Spleen (tissue), 11 donors: ENCODE data around the gene ANKFN1. TPM values are rescaled to one million over a fixed set of nuclear protein-coding genes. Genes with fewer than 3 reads are reported as not detected.

Experiments
- DNase-seq: peaks from one replicate; pipeline ENCODE4 v3.0.0-alpha.2; 2020
- H3K27ac ChIP-seq, 8 donors: fragments of 200-600 bp; sonication (generic) in 7 of 8; 1 replicate in 4 of 8; 2 replicates in 4 of 8; pipeline versions ENCODE4 v1.5.0 to v1.8.0; 2016 to 2021; ENCODE audit warnings: inconsistent platforms in 4 of 8, mild to moderate bottlenecking in 4 of 8, moderate library complexity in 1 of 8
- H3K27me3 ChIP-seq, 7 donors: fragments of 200-600 bp; sonication (generic) in 6 of 7; replicated peaks in 1 of 7; 1 replicate in 4 of 7; 2 replicates in 3 of 7; pipeline versions ENCODE4 v1.5.0 to v1.8.0; 2016 to 2021; ENCODE audit warnings: inconsistent platforms in 3 of 7, mild to moderate bottlenecking in 1 of 7
- H3K36me3 ChIP-seq, 6 donors: fragments of 200-600 bp; sonication (generic) in 5 of 6; 1 replicate in 4 of 6; 2 replicates in 2 of 6; pipeline versions ENCODE4 v1.5.0 to v1.8.0; 2016 to 2021; ENCODE audit warnings: inconsistent platforms in 2 of 6
- H3K4me1 ChIP-seq, 6 donors: fragments of 200-600 bp; sonication (generic) in 5 of 6; 1 replicate in 3 of 6; 2 replicates in 3 of 6; pipeline versions ENCODE4 v1.5.0 to v1.8.0; 2016 to 2021; ENCODE audit warnings: inconsistent platforms in 3 of 6
- H3K4me3 ChIP-seq, 8 donors: fragments of 200-600 bp; sonication (generic) in 7 of 8; 1 replicate in 4 of 8; 2 replicates in 4 of 8; pipeline versions ENCODE4 v1.5.0 to v1.8.0; 2016 to 2021; ENCODE audit warnings: inconsistent platforms in 4 of 8, mild to moderate bottlenecking in 4 of 8, moderate library complexity in 2 of 8
- H3K9me3 ChIP-seq, 8 donors: fragments of 200-600 bp; sonication (generic) in 7 of 8; 1 replicate in 4 of 8; 2 replicates in 4 of 8; pipeline versions ENCODE4 v1.5.0 to v1.8.0; 2016 to 2021; ENCODE audit warnings: inconsistent platforms in 4 of 8
- POLR2A ChIP-seq, 3 donors: fragments of 450-650 bp; IDR thresholded peaks; one replicate each; pipeline ENCODE4 v1.5.1; 2017; ENCODE audit warnings: antibody characterized with exemption in 3 of 3, mild to moderate bottlenecking in 1 of 3
- POLR2AphosphoS5 ChIP-seq, 3 donors: sonication (generic); formaldehyde crosslinking; IDR thresholded peaks; one replicate each; pipeline ENCODE4 v1.5.1; 2017; ENCODE audit warnings: antibody characterized with exemption in 3 of 3
- WGBS, 5 donors: extraction: QIAGEN DNeasy Blood & Tissue Kit in 3 of 5; methylation state at CpG; one replicate each; pipeline versions ENCODE4 v1.1.5 to v1.1.7; 2013 to 2018; 5-methylcytosine and 5-hydroxymethylcytosine counted together
- intact Hi-C: fragments of 100-400 bp; cut with DNase I; formaldehyde crosslinking; loops from one replicate; pipeline ENCODE4 v1.15.0; 2023; ENCODE audit warnings: low total_unique reads
- polyA plus RNA-seq, 3 donors: library from polyadenylated mRNA; stranded (reverse); fragments of 200-250 nt; gene quantifications; one replicate each; pipeline ENCODE4 v1.2.1, GENCODE V29; 2013
- total RNA-seq, 7 donors: library from RNA; depleted of rRNA in 3 of 7; stranded (reverse); fragments of >200 nt in 3 of 7; fragmentation: NEBNext Ultra II Directional in 4 of 7; extraction: Animal tissue kit (Norgen Biotek cat#: 25700) in 4 of 7; gene quantifications; one replicate each; pipeline versions ENCODE4 v1.1.0 to v1.2.1, GENCODE V29; 2016 to 2021
- TF ChIP-seq, protein P1 (sequence below), 11 experiments: fragments of 200-600 bp in 7 of 11; fragments of 450-650 bp in 4 of 11; sonication (generic) in 4 of 11; IDR thresholded peaks in 8 of 11; conservative IDR thresholded peaks in 3 of 11; 1 replicate in 7 of 11; 2 replicates in 4 of 11; pipeline versions ENCODE4 v1.4.0 to v1.8.0; 2016 to 2021; ENCODE audit warnings: antibody characterized with exemption in 11 of 11, inconsistent platforms in 4 of 11, mild to moderate bottlenecking in 1 of 11
- donor health status: healthy with polysubstance abuse.
- donor health status: DM: no; HTN: no; CAD: no; lungs with moderate emphysema.
- donor health status: DM: no; HTN: no; CAD: no.
- donor health status: Bipolar disorder and iron deficiency.
- donor health status: healthy.
- donor health status: DM: no; HTN: no; CAD: no.
- donor health status: DM: yes; HTN: yes; CAD: no.

Gene ANKFN1
- total and polyA plus RNA-seq, 10 donors = 0.19 to 0.58 TPM; not detected in 8

DNA sequence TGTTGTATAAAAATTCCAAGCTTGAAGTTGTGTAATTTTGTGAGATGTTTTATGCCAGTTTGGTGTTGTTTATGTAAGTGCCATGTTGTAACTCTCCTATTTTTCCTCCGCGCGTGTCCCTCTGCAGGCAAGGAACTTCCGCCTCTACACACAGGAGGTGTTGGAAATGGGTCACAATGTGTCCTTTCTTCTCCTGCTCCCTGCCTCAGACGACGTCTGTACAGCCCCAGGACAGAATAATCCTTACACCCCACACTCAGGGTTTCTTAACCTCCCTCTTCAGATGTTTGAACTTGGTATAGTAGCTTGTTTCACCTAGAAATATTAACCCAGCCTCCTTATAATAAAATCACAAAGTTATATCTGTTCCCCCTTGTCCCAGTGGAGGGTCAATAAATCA lies 329.0 kb downstream of the ANKFN1 start:
- H3K36me3 ChIP-seq = no peaks in the 10 kb centered on the region
- DNase-seq = no peak
- no peak overlapping the region for H3K27ac ChIP-seq
- no peak for TF ChIP-seq POLR2AphosphoS5 (IDR thresholded peaks at IDR 0.05)
- TF ChIP-seq, protein P1, sequence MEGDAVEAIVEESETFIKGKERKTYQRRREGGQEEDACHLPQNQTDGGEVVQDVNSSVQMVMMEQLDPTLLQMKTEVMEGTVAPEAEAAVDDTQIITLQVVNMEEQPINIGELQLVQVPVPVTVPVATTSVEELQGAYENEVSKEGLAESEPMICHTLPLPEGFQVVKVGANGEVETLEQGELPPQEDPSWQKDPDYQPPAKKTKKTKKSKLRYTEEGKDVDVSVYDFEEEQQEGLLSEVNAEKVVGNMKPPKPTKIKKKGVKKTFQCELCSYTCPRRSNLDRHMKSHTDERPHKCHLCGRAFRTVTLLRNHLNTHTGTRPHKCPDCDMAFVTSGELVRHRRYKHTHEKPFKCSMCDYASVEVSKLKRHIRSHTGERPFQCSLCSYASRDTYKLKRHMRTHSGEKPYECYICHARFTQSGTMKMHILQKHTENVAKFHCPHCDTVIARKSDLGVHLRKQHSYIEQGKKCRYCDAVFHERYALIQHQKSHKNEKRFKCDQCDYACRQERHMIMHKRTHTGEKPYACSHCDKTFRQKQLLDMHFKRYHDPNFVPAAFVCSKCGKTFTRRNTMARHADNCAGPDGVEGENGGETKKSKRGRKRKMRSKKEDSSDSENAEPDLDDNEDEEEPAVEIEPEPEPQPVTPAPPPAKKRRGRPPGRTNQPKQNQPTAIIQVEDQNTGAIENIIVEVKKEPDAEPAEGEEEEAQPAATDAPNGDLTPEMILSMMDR (IDR thresholded peaks at IDR 0.05 in 8 of 11, conservative IDR thresholded peaks at IDR 0.05 in 3 of 11) = no peak
- TF ChIP-seq POLR2A (IDR thresholded peaks at IDR 0.05) = no peak
- no peak overlapping the region for H3K4me3 ChIP-seq
- peaks cover 0 to 4% (median 0%) of the 10 kb centered on the region in 7 donors for H3K27me3 ChIP-seq
- intact Hi-C loops = no loop called here
- no peaks in the 10 kb centered on the region for H3K4me1 ChIP-seq
- no peaks in the 10 kb centered on the region for H3K9me3 ChIP-seq
- WGBS, 5 donors = 79 to 91% (median 86%) methylated on average over 6 of the region's 6 CpGs

DNA sequence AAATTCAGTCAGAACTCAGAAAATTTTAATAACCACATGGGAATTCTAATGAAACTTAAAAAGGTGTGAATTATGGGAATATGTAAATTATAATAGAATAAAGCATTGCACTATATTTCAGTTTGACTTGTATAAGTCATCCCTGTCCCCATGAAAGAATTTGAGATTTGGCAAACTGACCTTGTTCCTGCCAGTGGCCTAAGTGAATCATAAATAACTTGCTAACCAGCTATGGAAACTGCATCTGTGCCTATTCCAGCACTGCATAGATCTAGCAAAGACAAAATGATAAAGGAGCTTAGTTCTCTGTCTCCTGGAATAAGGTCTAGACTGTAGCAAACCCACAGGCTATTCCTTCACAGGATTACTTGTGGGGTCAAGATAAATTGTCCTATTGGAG lies 333.5 kb downstream of the ANKFN1 start:
- Histone ChIP-seq H3K36me3 (no peaks in the 10 kb centered on the region), H3K4me3 (no peak overlapping the region), H3K27me3 (no peaks in the 10 kb centered on the region), H3K9me3 (no peaks in the 10 kb centered on the region), H3K4me1 (no peaks in the 10 kb centered on the region), H3K27ac (no peak overlapping the region)
- DNase-seq = no peak
- intact Hi-C loops = loop anchor here (5.0 kb wide), 1 partner anchor 639 kb away; no protein-coding TSS in a partner anchor
- no peak for TF ChIP-seq POLR2A (IDR thresholded peaks at IDR 0.05)
- TF ChIP-seq, protein P1 (IDR thresholded peaks at IDR 0.05 in 8 of 11, conservative IDR thresholded peaks at IDR 0.05 in 3 of 11) = no peak
- TF ChIP-seq POLR2AphosphoS5 (IDR thresholded peaks at IDR 0.05) = no peak

- WGBS, 5 donors = 78 to 93% (median 91%) methylated on average over 2 of the region's 2 CpGs
- intact Hi-C loops = loop anchor here (5.0 kb wide), 1 partner anchor 641 kb away; no protein-coding TSS in a partner anchor
- no peak for DNase-seq
These were observed 335.5 kb downstream of the ANKFN1 start for GRCh38 chr17:56488800-56489199.

GRCh38 chr17:56489980-56490379 lies 336.7 kb downstream of the ANKFN1 start:
- intact Hi-C loops = loop anchor here (5.0 kb wide), 1 partner anchor 643 kb away; no protein-coding TSS in a partner anchor
- TF ChIP-seq POLR2A (IDR thresholded peaks at IDR 0.05) (no peak), POLR2AphosphoS5 (IDR thresholded peaks at IDR 0.05) (no peak)
- TF ChIP-seq, protein P1 (IDR thresholded peaks at IDR 0.05 in 8 of 11, conservative IDR thresholded peaks at IDR 0.05 in 3 of 11) = no peak
- no peak overlapping the region for H3K27ac ChIP-seq
- no peaks in the 10 kb centered on the region for H3K36me3 ChIP-seq
- WGBS, 5 donors = 71 to 82% (median 80%) methylated on average over 2 of the region's 2 CpGs
- no peaks in the 10 kb centered on the region for H3K27me3 ChIP-seq
- H3K4me1 ChIP-seq = no peaks in the 10 kb centered on the region
- no peaks in the 10 kb centered on the region for H3K9me3 ChIP-seq
- no peak for DNase-seq
- no peak overlapping the region for H3K4me3 ChIP-seq

More at GRCh38 chr17:56488800-56489199, 335.5 kb downstream of the ANKFN1 start:
- Histone ChIP-seq H3K4me3 (no peak overlapping the region), H3K36me3 (no peaks in the 10 kb centered on the region), H3K27me3 (no peaks in the 10 kb centered on the region), H3K9me3 (no peaks in the 10 kb centered on the region), H3K27ac (no peak overlapping the region), H3K4me1 (no peaks in the 10 kb centered on the region)
- TF ChIP-seq, protein P1 (IDR thresholded peaks at IDR 0.05 in 8 of 11, conservative IDR thresholded peaks at IDR 0.05 in 3 of 11) = no peak
- no peak for TF ChIP-seq POLR2A (IDR thresholded peaks at IDR 0.05)
- TF ChIP-seq POLR2AphosphoS5 (IDR thresholded peaks at IDR 0.05) = no peak
